ENCODE measurements around the gene CCDC85B. TPM values are rescaled to one million over a fixed set of nuclear protein-coding genes. Genes with fewer than 3 reads are reported as not detected.

CCDC85B gene
- total RNA-seq, 1 experiment from 2014 or later: 55.3 TPM

DNA sequence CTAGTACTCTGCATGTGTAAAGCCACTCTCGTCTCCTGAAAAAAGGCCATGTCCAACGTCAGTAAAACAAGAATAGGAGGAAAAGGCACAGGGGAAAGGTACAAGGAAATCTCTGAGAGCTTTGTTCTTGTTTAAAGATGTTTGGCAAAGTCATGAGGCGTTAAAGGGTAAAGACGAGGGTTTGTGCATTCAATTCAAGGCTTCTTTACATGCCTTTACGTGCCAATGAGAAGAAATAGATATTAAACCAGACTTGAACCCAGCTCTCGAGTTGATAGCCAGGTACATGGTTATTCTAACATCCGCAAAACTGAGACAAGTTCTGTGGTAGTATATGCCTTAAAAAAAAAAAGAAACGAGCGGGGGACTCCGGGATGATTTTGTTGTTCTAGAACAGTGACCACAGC lies 31.8 kb upstream of the CCDC85B start:
- no peak for ATAC-seq
- Mint-ChIP-seq H3K9me3 (no peaks in the 10 kb centered on the region), H3K27me3 (ENCODE audit: low read depth) (no peaks in the 10 kb centered on the region), H3K27ac (peak overlapping the region; percentile 100), H3K4me3 (peak overlapping the region; percentile 90), H3K36me3 (peaks cover 43% of the 10 kb centered on the region), H3K4me1 (peaks cover 24% of the 10 kb centered on the region)
- POLR2A ChIA-PET: interaction anchor here (0.7 to 4.2 kb wide), 20 partner anchors 8 to 409 kb away, joined by 3 to 90 read pairs (median 4); partner anchors contain the start of genes CCDC85B, CST6, EFEMP2 and FIBP
- CTCF ChIA-PET: interaction anchor here (1.0 to 16.6 kb wide), 25 partner anchors 8 to 443 kb away, joined by 3 to 539 read pairs (median 10); partner anchors contain the start of genes AP5B1, BANF1, CCDC85B and EFEMP2
- TF ChIP-seq RELA (CRISPR knock-in tag; IDR thresholded peaks at IDR 0.05; ENCODE audit: borderline replicate concordance) (no peak), ELF4 (CRISPR knock-in tag; IDR thresholded peaks at IDR 0.05; ENCODE audit: low read depth) (no peak), PRRX2 (CRISPR knock-in tag; IDR thresholded peaks at IDR 0.05) (no peak), NR3C1 (CRISPR knock-in tag; conservative IDR thresholded peaks at IDR 0.05; ENCODE audit: low read depth) (no peak), GRHL2 (CRISPR knock-in tag; IDR thresholded peaks at IDR 0.05; ENCODE audit: insufficient replicate concordance, severe bottlenecking) (no peak), GTF2I (CRISPR knock-in tag; conservative IDR thresholded peaks at IDR 0.05) (no peak)
- TF ChIP-seq, protein P1, sequence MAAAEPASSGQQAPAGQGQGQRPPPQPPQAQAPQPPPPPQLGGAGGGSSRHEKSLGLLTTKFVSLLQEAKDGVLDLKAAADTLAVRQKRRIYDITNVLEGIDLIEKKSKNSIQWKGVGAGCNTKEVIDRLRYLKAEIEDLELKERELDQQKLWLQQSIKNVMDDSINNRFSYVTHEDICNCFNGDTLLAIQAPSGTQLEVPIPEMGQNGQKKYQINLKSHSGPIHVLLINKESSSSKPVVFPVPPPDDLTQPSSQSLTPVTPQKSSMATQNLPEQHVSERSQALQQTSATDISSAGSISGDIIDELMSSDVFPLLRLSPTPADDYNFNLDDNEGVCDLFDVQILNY (CRISPR knock-in tag; IDR thresholded peaks at IDR 0.05): no peak
- TF ChIP-seq, protein P2, sequence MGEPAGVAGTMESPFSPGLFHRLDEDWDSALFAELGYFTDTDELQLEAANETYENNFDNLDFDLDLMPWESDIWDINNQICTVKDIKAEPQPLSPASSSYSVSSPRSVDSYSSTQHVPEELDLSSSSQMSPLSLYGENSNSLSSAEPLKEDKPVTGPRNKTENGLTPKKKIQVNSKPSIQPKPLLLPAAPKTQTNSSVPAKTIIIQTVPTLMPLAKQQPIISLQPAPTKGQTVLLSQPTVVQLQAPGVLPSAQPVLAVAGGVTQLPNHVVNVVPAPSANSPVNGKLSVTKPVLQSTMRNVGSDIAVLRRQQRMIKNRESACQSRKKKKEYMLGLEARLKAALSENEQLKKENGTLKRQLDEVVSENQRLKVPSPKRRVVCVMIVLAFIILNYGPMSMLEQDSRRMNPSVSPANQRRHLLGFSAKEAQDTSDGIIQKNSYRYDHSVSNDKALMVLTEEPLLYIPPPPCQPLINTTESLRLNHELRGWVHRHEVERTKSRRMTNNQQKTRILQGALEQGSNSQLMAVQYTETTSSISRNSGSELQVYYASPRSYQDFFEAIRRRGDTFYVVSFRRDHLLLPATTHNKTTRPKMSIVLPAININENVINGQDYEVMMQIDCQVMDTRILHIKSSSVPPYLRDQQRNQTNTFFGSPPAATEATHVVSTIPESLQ (CRISPR knock-in tag; IDR thresholded peaks at IDR 0.05): no peak
- no peak for DNase-seq (ENCODE audit: low spot score)

DNA sequence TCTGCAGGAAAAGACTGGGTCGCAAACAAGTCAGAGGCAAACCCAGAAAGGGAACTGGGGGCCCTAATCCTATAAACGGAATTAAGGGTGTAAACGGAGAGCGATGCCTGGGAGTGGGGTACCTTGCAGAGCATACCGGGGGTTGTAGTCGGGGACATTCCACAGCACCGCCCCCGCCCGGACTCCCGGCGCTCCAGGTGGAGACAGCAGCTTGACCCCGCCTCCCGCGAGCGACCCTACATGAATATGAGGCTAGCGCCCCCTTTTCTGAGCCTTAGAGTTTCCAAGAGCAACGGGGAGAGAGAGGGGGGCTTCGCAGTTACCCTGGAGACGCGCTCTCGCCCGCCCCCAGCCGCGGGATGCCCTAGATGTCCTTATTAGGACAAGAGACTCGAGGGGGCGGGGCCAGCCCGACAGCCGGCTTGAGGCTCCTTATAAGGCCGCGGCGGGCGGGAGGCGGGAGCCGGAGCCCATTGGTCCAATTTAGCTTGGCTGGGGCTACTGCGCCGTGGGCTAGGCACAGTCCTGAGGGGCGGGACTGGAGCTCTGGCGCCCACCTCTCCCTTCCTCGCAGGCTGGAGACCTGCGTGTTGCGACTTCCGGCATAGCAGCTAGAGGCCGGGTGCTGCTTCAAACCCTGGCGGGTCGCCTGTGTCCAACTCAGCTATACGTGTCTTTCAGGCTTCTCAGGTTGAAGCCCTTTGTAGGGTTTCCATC lies 31.2 kb upstream of the CCDC85B start:
- DNase-seq (ENCODE audit: low spot score): peak; percentile 100
- Mint-ChIP-seq H3K4me3 (peak overlapping the region; percentile 90), H3K27me3 (ENCODE audit: low read depth) (no peaks in the 10 kb centered on the region), H3K4me1 (peaks cover 23% of the 10 kb centered on the region), H3K9me3 (no peaks in the 10 kb centered on the region), H3K27ac (peak overlapping the region; percentile 100), H3K36me3 (peaks cover 41% of the 10 kb centered on the region)
- CTCF ChIA-PET: interaction anchor here (0.6 to 16.6 kb wide), 63 partner anchors 9 to 454 kb away, joined by 3 to 539 read pairs (median 5); partner anchors contain the start of genes AP5B1, BANF1, CCDC85B and CST6
- POLR2A ChIA-PET: interaction anchor here (0.5 to 4.2 kb wide), 25 partner anchors 8 to 458 kb away, joined by 3 to 90 read pairs (median 6); partner anchors contain the start of genes CCDC85B, CD248, EFEMP2 and FIBP
- ATAC-seq: peak; percentile 67
- TF ChIP-seq, protein P3, sequence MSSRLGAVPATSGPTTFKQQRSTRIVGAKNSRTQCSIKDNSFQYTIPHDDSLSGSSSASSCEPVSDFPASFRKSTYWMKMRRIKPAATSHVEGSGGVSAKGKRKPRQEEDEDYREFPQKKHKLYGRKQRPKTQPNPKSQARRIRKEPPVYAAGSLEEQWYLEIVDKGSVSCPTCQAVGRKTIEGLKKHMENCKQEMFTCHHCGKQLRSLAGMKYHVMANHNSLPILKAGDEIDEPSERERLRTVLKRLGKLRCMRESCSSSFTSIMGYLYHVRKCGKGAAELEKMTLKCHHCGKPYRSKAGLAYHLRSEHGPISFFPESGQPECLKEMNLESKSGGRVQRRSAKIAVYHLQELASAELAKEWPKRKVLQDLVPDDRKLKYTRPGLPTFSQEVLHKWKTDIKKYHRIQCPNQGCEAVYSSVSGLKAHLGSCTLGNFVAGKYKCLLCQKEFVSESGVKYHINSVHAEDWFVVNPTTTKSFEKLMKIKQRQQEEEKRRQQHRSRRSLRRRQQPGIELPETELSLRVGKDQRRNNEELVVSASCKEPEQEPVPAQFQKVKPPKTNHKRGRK (CRISPR knock-in tag; IDR thresholded peaks at IDR 0.05; ENCODE audit: borderline replicate concordance): no peak
- no peak for TF ChIP-seq ZNF423 (CRISPR knock-in tag; IDR thresholded peaks at IDR 0.05)
- no peak for TF ChIP-seq TEAD1 (CRISPR knock-in tag; IDR thresholded peaks at IDR 0.05)
- TF ChIP-seq HMGA2 (CRISPR knock-in tag; IDR thresholded peaks at IDR 0.05): no peak
- TF ChIP-seq IRF2 (CRISPR knock-in tag; IDR thresholded peaks at IDR 0.05; ENCODE audit: borderline replicate concordance, low read depth): no peak
- TF ChIP-seq, protein P4, sequence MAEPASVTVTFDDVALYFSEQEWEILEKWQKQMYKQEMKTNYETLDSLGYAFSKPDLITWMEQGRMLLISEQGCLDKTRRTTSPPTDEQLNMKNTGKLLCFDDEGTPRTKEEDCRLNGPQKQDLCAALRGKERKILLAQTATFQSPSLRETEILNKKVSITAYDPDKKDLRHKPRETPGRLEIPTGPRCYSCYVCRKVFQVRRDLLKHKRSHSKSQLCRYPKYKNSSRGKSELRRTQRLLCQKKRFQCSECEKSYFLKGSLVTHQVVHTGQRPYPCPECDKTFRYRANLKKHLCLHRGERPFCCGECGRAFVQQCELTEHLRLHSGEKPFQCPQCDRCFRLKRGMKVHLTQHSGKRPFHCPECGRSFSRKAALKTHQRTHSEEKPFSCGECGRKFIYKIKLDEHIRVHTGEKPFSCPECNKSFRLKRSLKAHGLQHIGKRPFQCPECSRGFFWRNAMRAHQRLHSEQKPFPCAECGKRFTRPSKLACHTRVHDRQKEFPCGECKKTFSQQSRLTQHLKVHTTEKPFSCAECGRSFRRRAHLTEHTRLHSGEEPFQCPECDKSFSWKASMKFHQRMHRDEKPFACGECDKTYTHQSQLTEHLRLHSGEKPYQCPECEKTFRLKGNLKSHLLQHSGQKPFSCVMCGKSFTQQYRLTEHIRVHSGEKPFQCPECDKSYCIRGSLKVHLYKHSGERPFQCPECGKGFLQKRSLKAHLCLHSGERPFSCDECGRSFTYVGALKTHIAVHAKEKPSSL (CRISPR knock-in tag; conservative IDR thresholded peaks at IDR 0.05): no peak
- TF ChIP-seq, protein P5, sequence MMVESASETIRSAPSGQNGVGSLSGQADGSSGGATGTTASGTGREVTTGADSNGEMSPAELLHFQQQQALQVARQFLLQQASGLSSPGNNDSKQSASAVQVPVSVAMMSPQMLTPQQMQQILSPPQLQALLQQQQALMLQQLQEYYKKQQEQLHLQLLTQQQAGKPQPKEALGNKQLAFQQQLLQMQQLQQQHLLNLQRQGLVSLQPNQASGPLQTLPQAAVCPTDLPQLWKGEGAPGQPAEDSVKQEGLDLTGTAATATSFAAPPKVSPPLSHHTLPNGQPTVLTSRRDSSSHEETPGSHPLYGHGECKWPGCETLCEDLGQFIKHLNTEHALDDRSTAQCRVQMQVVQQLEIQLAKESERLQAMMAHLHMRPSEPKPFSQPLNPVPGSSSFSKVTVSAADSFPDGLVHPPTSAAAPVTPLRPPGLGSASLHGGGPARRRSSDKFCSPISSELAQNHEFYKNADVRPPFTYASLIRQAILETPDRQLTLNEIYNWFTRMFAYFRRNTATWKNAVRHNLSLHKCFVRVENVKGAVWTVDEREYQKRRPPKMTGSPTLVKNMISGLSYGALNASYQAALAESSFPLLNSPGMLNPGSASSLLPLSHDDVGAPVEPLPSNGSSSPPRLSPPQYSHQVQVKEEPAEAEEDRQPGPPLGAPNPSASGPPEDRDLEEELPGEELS (CRISPR knock-in tag; IDR thresholded peaks at IDR 0.05): no peak; the same call in 1 of the 2 replicates
- no peak for TF ChIP-seq ZNF317 (CRISPR knock-in tag; IDR thresholded peaks at IDR 0.05; ENCODE audit: borderline replicate concordance, low read depth)
- TF ChIP-seq, protein P6, sequence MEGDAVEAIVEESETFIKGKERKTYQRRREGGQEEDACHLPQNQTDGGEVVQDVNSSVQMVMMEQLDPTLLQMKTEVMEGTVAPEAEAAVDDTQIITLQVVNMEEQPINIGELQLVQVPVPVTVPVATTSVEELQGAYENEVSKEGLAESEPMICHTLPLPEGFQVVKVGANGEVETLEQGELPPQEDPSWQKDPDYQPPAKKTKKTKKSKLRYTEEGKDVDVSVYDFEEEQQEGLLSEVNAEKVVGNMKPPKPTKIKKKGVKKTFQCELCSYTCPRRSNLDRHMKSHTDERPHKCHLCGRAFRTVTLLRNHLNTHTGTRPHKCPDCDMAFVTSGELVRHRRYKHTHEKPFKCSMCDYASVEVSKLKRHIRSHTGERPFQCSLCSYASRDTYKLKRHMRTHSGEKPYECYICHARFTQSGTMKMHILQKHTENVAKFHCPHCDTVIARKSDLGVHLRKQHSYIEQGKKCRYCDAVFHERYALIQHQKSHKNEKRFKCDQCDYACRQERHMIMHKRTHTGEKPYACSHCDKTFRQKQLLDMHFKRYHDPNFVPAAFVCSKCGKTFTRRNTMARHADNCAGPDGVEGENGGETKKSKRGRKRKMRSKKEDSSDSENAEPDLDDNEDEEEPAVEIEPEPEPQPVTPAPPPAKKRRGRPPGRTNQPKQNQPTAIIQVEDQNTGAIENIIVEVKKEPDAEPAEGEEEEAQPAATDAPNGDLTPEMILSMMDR (IDR thresholded peaks at IDR 0.05): no peak
- TF ChIP-seq, protein P2 (CRISPR knock-in tag; IDR thresholded peaks at IDR 0.05): no peak
- TF ChIP-seq, protein P7, sequence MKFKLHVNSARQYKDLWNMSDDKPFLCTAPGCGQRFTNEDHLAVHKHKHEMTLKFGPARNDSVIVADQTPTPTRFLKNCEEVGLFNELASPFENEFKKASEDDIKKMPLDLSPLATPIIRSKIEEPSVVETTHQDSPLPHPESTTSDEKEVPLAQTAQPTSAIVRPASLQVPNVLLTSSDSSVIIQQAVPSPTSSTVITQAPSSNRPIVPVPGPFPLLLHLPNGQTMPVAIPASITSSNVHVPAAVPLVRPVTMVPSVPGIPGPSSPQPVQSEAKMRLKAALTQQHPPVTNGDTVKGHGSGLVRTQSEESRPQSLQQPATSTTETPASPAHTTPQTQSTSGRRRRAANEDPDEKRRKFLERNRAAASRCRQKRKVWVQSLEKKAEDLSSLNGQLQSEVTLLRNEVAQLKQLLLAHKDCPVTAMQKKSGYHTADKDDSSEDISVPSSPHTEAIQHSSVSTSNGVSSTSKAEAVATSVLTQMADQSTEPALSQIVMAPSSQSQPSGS (CRISPR knock-in tag; IDR thresholded peaks at IDR 0.05; ENCODE audit: borderline replicate concordance, low read depth): no peak
